ENCODE results near the gene POLK. TPM values are rescaled to one million over a fixed set of nuclear protein-coding genes. Genes with fewer than 3 reads are reported as not detected.

The POLK gene
- total RNA-seq, 4 donors from 2014 or later = 11.8 to 43.8 (median 27.2) TPM

DNA sequence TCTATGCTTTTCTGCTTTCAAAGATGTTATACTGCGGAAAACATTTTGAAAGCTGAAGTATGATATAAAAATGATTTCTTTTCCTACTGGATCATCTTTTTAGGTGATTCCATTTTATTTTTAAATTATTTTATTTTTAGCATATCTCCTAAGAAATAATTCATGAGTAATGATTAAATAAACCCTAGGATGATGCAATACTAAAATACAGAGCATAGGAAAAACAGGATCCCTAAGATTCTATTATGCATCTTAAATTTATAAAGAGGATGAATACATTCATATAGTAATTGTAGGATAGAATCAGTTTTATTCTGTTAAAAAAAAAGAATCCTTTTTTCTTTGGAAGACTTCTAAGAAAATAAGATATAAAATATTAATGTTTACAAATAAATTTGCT lies 10.9 kb downstream of the POLK start:
- no peak overlapping the region for H3K4me3 ChIP-seq
- H3K27ac ChIP-seq = no peak overlapping the region
- no peak for TF ChIP-seq CTCF (IDR thresholded peaks at IDR 0.05)
- no peak for TF ChIP-seq POLR2A (IDR thresholded peaks at IDR 0.05)
- no peak for TF ChIP-seq EP300 (IDR thresholded peaks at IDR 0.05)
- no peak for TF ChIP-seq POLR2AphosphoS5 (IDR thresholded peaks at IDR 0.05)
- peaks cover 3% of the 10 kb centered on the region for H3K36me3 ChIP-seq
- no peaks in the 10 kb centered on the region for H3K9me3 ChIP-seq
- peaks cover 11% of the 10 kb centered on the region for H3K4me1 ChIP-seq
- WGBS = 98% methylated on average over 1 of the region's 1 CpG
- no peak for DNase-seq (ENCODE audit: low spot score in 2 of 2)
- H3K27me3 ChIP-seq = no peaks in the 10 kb centered on the region

GRCh38 chr5:75523275-75523674 lies 11.6 kb downstream of the POLK start:
- Histone ChIP-seq H3K27me3 (no peaks in the 10 kb centered on the region), H3K27ac (no peak overlapping the region), H3K4me1 (peaks cover 11% of the 10 kb centered on the region), H3K9me3 (no peaks in the 10 kb centered on the region), H3K36me3 (peaks cover 3% of the 10 kb centered on the region), H3K4me3 (no peak overlapping the region)
- DNase-seq (ENCODE audit: low spot score in 2 of 2) = no peak
- TF ChIP-seq EP300 (IDR thresholded peaks at IDR 0.05) (no peak), CTCF (IDR thresholded peaks at IDR 0.05) (no peak), POLR2AphosphoS5 (IDR thresholded peaks at IDR 0.05) (no peak), POLR2A (IDR thresholded peaks at IDR 0.05) (no peak)
- WGBS = 100% methylated on average over 1 of the region's 1 CpG

- TF ChIP-seq POLR2A (IDR thresholded peaks at IDR 0.05) = no peak
- TF ChIP-seq EP300 (IDR thresholded peaks at IDR 0.05) = no peak
- no peak for TF ChIP-seq CTCF (IDR thresholded peaks at IDR 0.05)
- no peak for TF ChIP-seq POLR2AphosphoS5 (IDR thresholded peaks at IDR 0.05)
Observed at GRCh38 chr5:75524071-75524470, 12.4 kb downstream of the POLK start.

GRCh38 chr5:75524591-75524990 lies 12.9 kb downstream of the POLK start:
- no peak overlapping the region for H3K4me3 ChIP-seq
- no peaks in the 10 kb centered on the region for H3K27me3 ChIP-seq
- no peak overlapping the region for H3K27ac ChIP-seq
- 83% methylated on average over 1 of the region's 1 CpG for WGBS
- H3K4me1 ChIP-seq = peaks cover 11% of the 10 kb centered on the region
- peaks cover 3% of the 10 kb centered on the region for H3K36me3 ChIP-seq
- no peaks in the 10 kb centered on the region for H3K9me3 ChIP-seq
- TF ChIP-seq POLR2A (IDR thresholded peaks at IDR 0.05) (no peak), CTCF (IDR thresholded peaks at IDR 0.05) (no peak), EP300 (IDR thresholded peaks at IDR 0.05) (no peak), POLR2AphosphoS5 (IDR thresholded peaks at IDR 0.05) (no peak)
- no peak for DNase-seq (ENCODE audit: low spot score in 2 of 2)

More at GRCh38 chr5:75524071-75524470, 12.4 kb downstream of the POLK start:
- no peak overlapping the region for H3K27ac ChIP-seq
- no peak overlapping the region for H3K4me3 ChIP-seq
- DNase-seq (ENCODE audit: low spot score in 2 of 2) = no peak
- 73% methylated on average over 3 of the region's 3 CpGs for WGBS
- H3K36me3 ChIP-seq = peaks cover 3% of the 10 kb centered on the region
- peaks cover 11% of the 10 kb centered on the region for H3K4me1 ChIP-seq
- no peaks in the 10 kb centered on the region for H3K27me3 ChIP-seq
- no peaks in the 10 kb centered on the region for H3K9me3 ChIP-seq

GRCh38 chr5:75525344-75525743 lies 13.7 kb downstream of the POLK start:
- Histone ChIP-seq H3K27me3 (no peaks in the 10 kb centered on the region), H3K4me1 (peaks cover 11% of the 10 kb centered on the region), H3K4me3 (no peak overlapping the region), H3K27ac (no peak overlapping the region), H3K9me3 (no peaks in the 10 kb centered on the region), H3K36me3 (peaks cover 3% of the 10 kb centered on the region)
- WGBS = 96% methylated on average over 1 of the region's 1 CpG
- TF ChIP-seq EP300 (IDR thresholded peaks at IDR 0.05) (no peak), CTCF (IDR thresholded peaks at IDR 0.05) (no peak), POLR2AphosphoS5 (IDR thresholded peaks at IDR 0.05) (no peak), POLR2A (IDR thresholded peaks at IDR 0.05) (no peak)
- DNase-seq (ENCODE audit: low spot score in 2 of 2) = no peak

Measured in suprapubic skin (tissue), 4 donors.